Endodermal cell (in vitro differentiated cells): ENCODE measurements around the gene DNAAF5. TPM values are rescaled to one million over a fixed set of nuclear protein-coding genes. Genes with fewer than 3 reads are reported as not detected.

Experiments used
- DNase-seq: peaks from one replicate; pipeline ENCODE4 v3.0.0-alpha.2; 2017
- H3K27ac ChIP-seq: 2 replicates; pipeline ENCODE4 v1.5.1; 2013; ENCODE audit warnings: mild to moderate bottlenecking, low read depth, low read length, moderate library complexity
- H3K27me3 ChIP-seq: 2 replicates; pipeline ENCODE4 v1.6.1; 2013; ENCODE audit warnings: mild to moderate bottlenecking, low read length, moderate library complexity; ENCODE audit not compliant: insufficient read depth, control insufficient read depth, poor library complexity, severe bottlenecking
- H3K36me3 ChIP-seq: 2 replicates; pipeline ENCODE4 v1.7.0; 2013; ENCODE audit warnings: mild to moderate bottlenecking, low read length, moderate library complexity; ENCODE audit not compliant: control insufficient read depth, insufficient read depth
- H3K4me1 ChIP-seq: one replicate; pipeline ENCODE4 v1.7.0; 2013; ENCODE audit warnings: low read length; ENCODE audit not compliant: control insufficient read depth, insufficient read depth
- H3K4me3 ChIP-seq: 2 replicates; pipeline ENCODE4 v1.5.1; 2013; ENCODE audit warnings: mild to moderate bottlenecking, low read length, moderate library complexity
- H3K9ac ChIP-seq: 2 replicates; pipeline ENCODE4 v1.6.1; 2013; ENCODE audit warnings: mild to moderate bottlenecking, low read length, moderate library complexity; ENCODE audit not compliant: poor library complexity, severe bottlenecking; ENCODE audit errors: extremely low read depth
- H3K9me3 ChIP-seq: 2 replicates; pipeline ENCODE4 v1.6.1; 2013; ENCODE audit warnings: mild to moderate bottlenecking, low read length, moderate library complexity; ENCODE audit not compliant: control insufficient read depth
- H3K27ac Mint-ChIP-seq: 2 replicates; pipeline ENCODE4 v1.8.0; 2020; ENCODE audit warnings: mixed read lengths
- H3K27me3 Mint-ChIP-seq: 2 replicates; pipeline ENCODE4 v1.8.0; 2021; ENCODE audit warnings: mild to moderate bottlenecking, mixed read lengths; ENCODE audit not compliant: insufficient read depth
- H3K36me3 Mint-ChIP-seq: 2 replicates; pipeline ENCODE4 v1.8.0; 2020; ENCODE audit warnings: low read depth, mixed read lengths
- H3K4me1 Mint-ChIP-seq: 2 replicates; pipeline ENCODE4 v1.8.0; 2020; ENCODE audit warnings: mixed read lengths
- H3K4me3 Mint-ChIP-seq: 2 replicates; pipeline ENCODE4 v1.8.0; 2020; ENCODE audit warnings: mild to moderate bottlenecking, moderate library complexity, mixed read lengths
- H3K9me3 Mint-ChIP-seq: 2 replicates; pipeline ENCODE4 v1.8.0; 2020; ENCODE audit warnings: mild to moderate bottlenecking, mixed read lengths
- WGBS, 2 experiments: methylation state at CpG; one replicate each; pipeline versions ENCODE4 v1.1.5 to v1.1.7; 2013; ENCODE audit warnings: missing lambda C conversion rate in 2 of 2, mixed read lengths in 1 of 2; ENCODE audit not compliant: insufficient coverage in 1 of 2, insufficient read length in 1 of 2; 5-methylcytosine and 5-hydroxymethylcytosine counted together
- total RNA-seq, 2 donors: library from RNA; stranded (reverse); fragmentation: NEBNext Ultra II Directional in 1 of 2; extraction: Animal tissue kit (Norgen Biotek cat#: 25700) in 1 of 2; gene quantifications; 2 replicates in 1 of 2; 3 replicates in 1 of 2; pipeline ENCODE4 v1.2.1, GENCODE V29; 2021
- TF ChIP-seq, protein P1 (sequence below): fragments of 200-600 bp; sonication (generic); conservative IDR thresholded peaks from 2 replicates; pipeline ENCODE4 v1.5.0; 2021; ENCODE audit warnings: antibody characterized with exemption, mild to moderate bottlenecking

The DNAAF5 gene
- total RNA-seq, 2 donors from 2014 or later = 54.2 to 54.3 TPM

DNA sequence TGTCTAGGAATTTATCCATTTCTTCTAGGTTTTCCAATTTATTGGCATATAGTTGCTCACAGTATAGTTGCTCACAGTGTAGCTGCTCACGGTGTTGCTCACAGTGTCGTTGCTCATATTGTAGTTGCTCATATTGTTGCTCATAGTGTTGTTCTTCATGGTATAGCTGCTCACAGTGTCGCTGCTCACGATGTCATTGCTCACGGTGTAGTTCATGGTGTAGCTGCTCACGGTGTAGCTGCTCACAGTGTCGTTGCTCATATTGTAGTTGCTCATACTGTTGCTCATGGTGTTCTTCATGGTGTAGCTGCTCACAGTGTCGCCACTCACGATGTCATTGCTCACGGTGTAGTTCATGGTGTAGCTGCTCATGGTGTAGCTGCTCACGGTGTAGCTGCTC is 8.3 kb downstream of the DNAAF5 start:
- Histone ChIP-seq H3K4me1 (no peaks in the 10 kb centered on the region), H3K9ac (no peak overlapping the region), H3K27me3 (no peaks in the 10 kb centered on the region), H3K4me3 (no peak overlapping the region), H3K36me3 (peaks cover 42% of the 10 kb centered on the region), H3K9me3 (peaks cover 34% of the 10 kb centered on the region), H3K27ac (no peak overlapping the region)
- Mint-ChIP-seq H3K4me3 (no peak overlapping the region), H3K27me3 (no peaks in the 10 kb centered on the region), H3K27ac (no peak overlapping the region), H3K9me3 (peaks cover 8% of the 10 kb centered on the region), H3K36me3 (peaks cover 13% of the 10 kb centered on the region), H3K4me1 (no peaks in the 10 kb centered on the region)
- WGBS, 2 experiments = 91 to 93% methylated on average over 11 of the region's 11 CpGs
- TF ChIP-seq, protein P1, sequence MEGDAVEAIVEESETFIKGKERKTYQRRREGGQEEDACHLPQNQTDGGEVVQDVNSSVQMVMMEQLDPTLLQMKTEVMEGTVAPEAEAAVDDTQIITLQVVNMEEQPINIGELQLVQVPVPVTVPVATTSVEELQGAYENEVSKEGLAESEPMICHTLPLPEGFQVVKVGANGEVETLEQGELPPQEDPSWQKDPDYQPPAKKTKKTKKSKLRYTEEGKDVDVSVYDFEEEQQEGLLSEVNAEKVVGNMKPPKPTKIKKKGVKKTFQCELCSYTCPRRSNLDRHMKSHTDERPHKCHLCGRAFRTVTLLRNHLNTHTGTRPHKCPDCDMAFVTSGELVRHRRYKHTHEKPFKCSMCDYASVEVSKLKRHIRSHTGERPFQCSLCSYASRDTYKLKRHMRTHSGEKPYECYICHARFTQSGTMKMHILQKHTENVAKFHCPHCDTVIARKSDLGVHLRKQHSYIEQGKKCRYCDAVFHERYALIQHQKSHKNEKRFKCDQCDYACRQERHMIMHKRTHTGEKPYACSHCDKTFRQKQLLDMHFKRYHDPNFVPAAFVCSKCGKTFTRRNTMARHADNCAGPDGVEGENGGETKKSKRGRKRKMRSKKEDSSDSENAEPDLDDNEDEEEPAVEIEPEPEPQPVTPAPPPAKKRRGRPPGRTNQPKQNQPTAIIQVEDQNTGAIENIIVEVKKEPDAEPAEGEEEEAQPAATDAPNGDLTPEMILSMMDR = no peak
- DNase-seq = no peak

DNA sequence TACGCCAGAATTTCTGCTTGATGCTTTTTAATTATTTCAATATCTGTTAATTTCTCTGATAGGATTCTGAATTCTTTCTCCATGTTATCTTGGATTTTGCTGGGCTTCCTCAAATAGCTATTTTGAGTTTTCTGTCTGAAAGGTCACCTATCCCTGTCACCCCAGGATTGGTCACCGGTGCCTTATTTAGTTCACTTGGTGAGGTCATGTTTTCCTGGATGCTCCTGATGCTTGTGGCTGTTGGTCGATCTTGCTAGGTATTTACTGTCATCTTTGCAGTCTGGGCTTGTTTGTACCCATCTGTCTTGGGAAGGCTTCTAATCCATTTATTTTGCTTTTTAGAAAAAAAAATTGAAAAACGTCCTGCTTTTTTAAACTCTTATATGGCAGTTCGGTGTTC is 11.7 kb downstream of the DNAAF5 start:
- H3K4me1 Mint-ChIP-seq = no peaks in the 10 kb centered on the region
- no peak overlapping the region for H3K4me3 ChIP-seq
- H3K27ac ChIP-seq = no peak overlapping the region
- peaks cover 31% of the 10 kb centered on the region for H3K9me3 ChIP-seq
- no peak overlapping the region for H3K4me3 Mint-ChIP-seq
- H3K36me3 ChIP-seq = peaks cover 27% of the 10 kb centered on the region
- H3K27ac Mint-ChIP-seq = no peak overlapping the region
- no peaks in the 10 kb centered on the region for H3K27me3 Mint-ChIP-seq
- H3K9me3 Mint-ChIP-seq = peaks cover 2% of the 10 kb centered on the region
- no peaks in the 10 kb centered on the region for H3K27me3 ChIP-seq
- DNase-seq = no peak
- H3K36me3 Mint-ChIP-seq = peaks cover 21% of the 10 kb centered on the region
- WGBS, 2 experiments = 93% methylated on average over 3 to 5 of the region's 5 CpGs
- no peaks in the 10 kb centered on the region for H3K4me1 ChIP-seq
- no peak overlapping the region for H3K9ac ChIP-seq
- TF ChIP-seq, protein P1 = no peak

DNA sequence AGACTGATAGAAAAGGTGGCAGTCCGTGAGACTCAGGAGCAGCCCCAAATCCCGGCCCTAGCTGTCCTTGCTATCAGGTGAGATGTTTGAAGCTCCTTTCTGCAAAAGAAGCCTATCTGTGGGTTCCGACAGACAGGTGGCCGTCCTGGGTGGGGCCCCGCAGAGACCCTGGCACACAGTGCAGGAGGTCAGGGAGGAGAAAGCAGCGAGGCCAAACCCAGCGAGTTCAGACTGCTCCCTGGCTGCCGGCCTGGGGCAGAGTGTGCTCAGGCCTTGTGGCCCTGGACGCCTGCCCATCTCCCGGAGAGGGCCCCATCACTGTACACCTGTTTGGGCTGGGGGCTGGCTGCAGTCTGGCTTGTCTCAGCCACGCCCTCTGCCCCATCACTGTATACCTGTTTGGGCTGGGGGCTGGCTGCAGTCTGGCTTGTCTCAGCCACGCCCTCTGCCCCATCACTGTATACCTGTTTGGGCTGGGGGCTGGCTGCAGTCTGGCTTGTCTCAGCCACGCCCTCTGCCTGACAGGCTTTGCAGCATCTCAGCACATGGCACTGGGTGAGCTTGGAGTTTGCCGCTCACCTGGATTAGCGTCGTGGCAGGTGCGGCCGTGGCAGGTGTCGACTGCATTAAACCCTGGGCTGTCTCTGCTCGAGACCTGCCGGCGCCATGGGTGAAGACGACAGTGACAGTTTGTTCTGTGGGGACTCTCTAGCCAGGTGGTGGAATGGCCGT is 12.4 kb downstream of the DNAAF5 start:
- no peak overlapping the region for H3K4me3 ChIP-seq
- H3K36me3 ChIP-seq = peaks cover 23% of the 10 kb centered on the region
- Mint-ChIP-seq H3K27me3 (no peaks in the 10 kb centered on the region), H3K36me3 (peaks cover 24% of the 10 kb centered on the region), H3K4me3 (no peak overlapping the region), H3K9me3 (no peaks in the 10 kb centered on the region), H3K4me1 (no peaks in the 10 kb centered on the region), H3K27ac (no peak overlapping the region)
- TF ChIP-seq, protein P1 = no peak
- H3K9me3 ChIP-seq = peaks cover 25% of the 10 kb centered on the region
- H3K9ac ChIP-seq = no peak overlapping the region
- no peak for DNase-seq
- no peaks in the 10 kb centered on the region for H3K27me3 ChIP-seq
- no peak overlapping the region for H3K27ac ChIP-seq
- 93 to 97% methylated on average over 18 to 24 of the region's 24 CpGs for WGBS, 2 experiments
- H3K4me1 ChIP-seq = no peaks in the 10 kb centered on the region
